ENCODE data around the gene FAM81A.
"Not testable (repeated sequence)": the region's sequence is repeated elsewhere in the genome, so short reads cannot be mapped to it uniquely, and the experiment has no call there.

DNA sequence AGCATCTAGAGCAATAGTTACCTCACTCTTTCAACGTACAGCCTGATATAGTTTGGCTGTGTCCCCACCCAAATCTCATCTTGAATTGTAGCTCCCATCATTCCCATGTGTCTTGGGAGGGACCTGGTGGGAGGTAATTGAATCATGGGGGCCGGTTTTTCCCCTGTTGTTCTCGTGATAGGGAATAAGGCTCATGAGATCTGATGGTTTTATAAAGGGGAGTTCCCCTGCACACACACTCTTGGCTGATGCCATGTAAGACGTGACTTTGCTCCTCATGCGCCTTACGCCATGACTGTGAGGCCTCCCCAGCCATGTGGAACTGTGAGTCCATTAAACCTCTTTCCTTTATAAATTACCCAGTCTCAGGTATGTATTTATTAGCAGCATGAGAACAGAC, 88.5 kb downstream of the FAM81A start:
- TF ChIP-seq, protein P1, sequence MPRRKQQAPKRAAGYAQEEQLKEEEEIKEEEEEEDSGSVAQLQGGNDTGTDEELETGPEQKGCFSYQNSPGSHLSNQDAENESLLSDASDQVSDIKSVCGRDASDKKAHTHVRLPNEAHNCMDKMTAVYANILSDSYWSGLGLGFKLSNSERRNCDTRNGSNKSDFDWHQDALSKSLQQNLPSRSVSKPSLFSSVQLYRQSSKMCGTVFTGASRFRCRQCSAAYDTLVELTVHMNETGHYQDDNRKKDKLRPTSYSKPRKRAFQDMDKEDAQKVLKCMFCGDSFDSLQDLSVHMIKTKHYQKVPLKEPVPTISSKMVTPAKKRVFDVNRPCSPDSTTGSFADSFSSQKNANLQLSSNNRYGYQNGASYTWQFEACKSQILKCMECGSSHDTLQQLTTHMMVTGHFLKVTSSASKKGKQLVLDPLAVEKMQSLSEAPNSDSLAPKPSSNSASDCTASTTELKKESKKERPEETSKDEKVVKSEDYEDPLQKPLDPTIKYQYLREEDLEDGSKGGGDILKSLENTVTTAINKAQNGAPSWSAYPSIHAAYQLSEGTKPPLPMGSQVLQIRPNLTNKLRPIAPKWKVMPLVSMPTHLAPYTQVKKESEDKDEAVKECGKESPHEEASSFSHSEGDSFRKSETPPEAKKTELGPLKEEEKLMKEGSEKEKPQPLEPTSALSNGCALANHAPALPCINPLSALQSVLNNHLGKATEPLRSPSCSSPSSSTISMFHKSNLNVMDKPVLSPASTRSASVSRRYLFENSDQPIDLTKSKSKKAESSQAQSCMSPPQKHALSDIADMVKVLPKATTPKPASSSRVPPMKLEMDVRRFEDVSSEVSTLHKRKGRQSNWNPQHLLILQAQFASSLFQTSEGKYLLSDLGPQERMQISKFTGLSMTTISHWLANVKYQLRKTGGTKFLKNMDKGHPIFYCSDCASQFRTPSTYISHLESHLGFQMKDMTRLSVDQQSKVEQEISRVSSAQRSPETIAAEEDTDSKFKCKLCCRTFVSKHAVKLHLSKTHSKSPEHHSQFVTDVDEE (CRISPR knock-in tag; IDR thresholded peaks at IDR 0.05), result not testable (repeated sequence)
- not testable (repeated sequence) for TF ChIP-seq SNAI2 (CRISPR knock-in tag; IDR thresholded peaks at IDR 0.05); CSDC2 (CRISPR knock-in tag; IDR thresholded peaks at IDR 0.05); ARNTL (CRISPR knock-in tag; IDR thresholded peaks at IDR 0.05; ENCODE audit: borderline replicate concordance, low read depth); TOX (CRISPR knock-in tag; IDR thresholded peaks at IDR 0.05; ENCODE audit: borderline replicate concordance); ZFP30 (CRISPR knock-in tag; IDR thresholded peaks at IDR 0.05); PPARA (CRISPR knock-in tag; IDR thresholded peaks at IDR 0.05; ENCODE audit: borderline replicate concordance)
- TF ChIP-seq, protein P2, sequence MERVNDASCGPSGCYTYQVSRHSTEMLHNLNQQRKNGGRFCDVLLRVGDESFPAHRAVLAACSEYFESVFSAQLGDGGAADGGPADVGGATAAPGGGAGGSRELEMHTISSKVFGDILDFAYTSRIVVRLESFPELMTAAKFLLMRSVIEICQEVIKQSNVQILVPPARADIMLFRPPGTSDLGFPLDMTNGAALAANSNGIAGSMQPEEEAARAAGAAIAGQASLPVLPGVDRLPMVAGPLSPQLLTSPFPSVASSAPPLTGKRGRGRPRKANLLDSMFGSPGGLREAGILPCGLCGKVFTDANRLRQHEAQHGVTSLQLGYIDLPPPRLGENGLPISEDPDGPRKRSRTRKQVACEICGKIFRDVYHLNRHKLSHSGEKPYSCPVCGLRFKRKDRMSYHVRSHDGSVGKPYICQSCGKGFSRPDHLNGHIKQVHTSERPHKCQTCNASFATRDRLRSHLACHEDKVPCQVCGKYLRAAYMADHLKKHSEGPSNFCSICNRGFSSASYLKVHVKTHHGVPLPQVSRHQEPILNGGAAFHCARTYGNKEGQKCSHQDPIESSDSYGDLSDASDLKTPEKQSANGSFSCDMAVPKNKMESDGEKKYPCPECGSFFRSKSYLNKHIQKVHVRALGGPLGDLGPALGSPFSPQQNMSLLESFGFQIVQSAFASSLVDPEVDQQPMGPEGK (CRISPR knock-in tag; IDR thresholded peaks at IDR 0.05; ENCODE audit: borderline replicate concordance), result not testable (repeated sequence)

All from SK-N-SH treated with all-trans-retinoic acid at 6 μM for 48 hours (cell line).